Pancreas (tissue), 10 donors: ENCODE results near the gene SEC22A. TPM values are rescaled to one million over a fixed set of nuclear protein-coding genes. Genes with fewer than 3 reads are reported as not detected.
"Not testable (repeated sequence)": the region's sequence is repeated elsewhere in the genome, so short reads cannot be mapped to it uniquely, and the experiment has no call there.

Experiments used
- ATAC-seq, 4 donors: fragments of 200-7000 bp; cut with Tn5 transposase; one replicate each; pipeline versions ENCODE4 v1.8.0 to v1.9.1; 2020; ENCODE audit warnings: mild to moderate bottlenecking in 4 of 4, moderate library complexity in 4 of 4
- DNase-seq, 6 donors: peaks; one replicate each; pipeline ENCODE4 v3.0.0-alpha.2; 2020
- FAIRE-seq: peaks from 2 replicates; lab custom pipeline; 2012; peaks lifted over from hg19 to GRCh38; lab: Jason Lieb, UNC
- H3K27ac ChIP-seq, 4 donors: fragments of 200-600 bp; sonication (generic); 1 replicate in 3 of 4; 2 replicates in 1 of 4; pipeline versions ENCODE4 v1.5.0 to v1.8.0; 2020
- H3K27me3 ChIP-seq, 4 donors: fragments of 200-600 bp; one replicate each; pipeline ENCODE4 v1.8.0; 2021
- H3K36me3 ChIP-seq, 3 donors: fragments of 200-600 bp; sonication (generic) in 1 of 3; one replicate each; pipeline versions ENCODE4 v1.5.0 to v1.8.0; 2020 to 2021
- H3K4me1 ChIP-seq, 3 donors: fragments of 200-600 bp; one replicate each; pipeline ENCODE4 v1.8.0; 2021
- H3K4me3 ChIP-seq, 4 donors: fragments of 200-600 bp; sonication (generic) in 2 of 4; one replicate each; pipeline versions ENCODE4 v1.5.0 to v1.8.0; 2020 to 2021
- H3K9me3 ChIP-seq, 4 donors: fragments of 200-600 bp; one replicate each; pipeline ENCODE4 v1.8.0; 2021
- CTCF ChIP-seq, 4 donors: fragments of 200-600 bp; sonication (generic) in 3 of 4; IDR thresholded peaks; one replicate each; pipeline versions ENCODE4 v1.5.0 to v1.8.0; 2021; ENCODE audit warnings: antibody characterized with exemption in 4 of 4
- WGBS, 2 donors: extraction: QIAGEN DNeasy Blood & Tissue Kit; methylation state at CpG; one replicate each; pipeline ENCODE4 v1.1.7; 2013; 5-methylcytosine and 5-hydroxymethylcytosine counted together
- intact Hi-C, 3 donors: fragments of 100-400 bp; cut with DNase I; formaldehyde crosslinking; loops; one replicate each; pipeline versions ENCODE4 v1.11.1 to v1.14.2; 2022
- polyA plus RNA-seq, 2 donors: library from polyadenylated mRNA; stranded (reverse); fragments of 200-250 nt; gene quantifications; one replicate each; pipeline ENCODE4 v1.2.3, GENCODE V29; 2013
- total RNA-seq, 6 donors: library from RNA; stranded (reverse); fragmentation: NEBNext Ultra II Directional in 4 of 6; extraction: Animal tissue kit (Norgen Biotek cat#: 25700) in 4 of 6; gene quantifications; one replicate each; pipeline versions ENCODE4 v1.2.1 to v1.2.4, GENCODE V29; 2021 to 2023
- donor health status: healthy with polysubstance abuse.
- donor health status: DM: no; HTN: no; CAD: no; lungs with moderate emphysema.
- donor health status: DM: no; HTN: no; CAD: no.
- donor health status: control.
- donor health status: control.
- donor health status: Bipolar disorder and iron deficiency.
- donor health status: DM: yes; HTN: yes; CAD: no.
- donor health status: DM: no; HTN: no; CAD: no.
- donor health status: DM: no; HTN: no; CAD: no.
- donor health status: DM: yes; HTN: yes; CAD: no.

The SEC22A gene
- total and polyA plus RNA-seq, 8 donors = 3.3 to 12.5 (median 7.2) TPM

- H3K27ac ChIP-seq = peak overlapping the region; percentile 70 to 84 (median 82)
- 0 to 1% methylated on average over 7 of the region's 7 CpGs for WGBS, 2 donors
- intact Hi-C loops = no loop called here
- peak in 1 of 6 donors; percentile 13 for DNase-seq
- no peaks in the 10 kb centered on the region for H3K9me3 ChIP-seq
- peaks cover 0 to 7% (median 0%) of the 10 kb centered on the region in 3 donors for H3K4me1 ChIP-seq
- ATAC-seq = peak in 3 of 4 donors; percentile 1 to 4 (median 3)
- H3K27me3 ChIP-seq = no peaks in the 10 kb centered on the region
- peak overlapping the region; percentile 91 to 96 (median 92) for H3K4me3 ChIP-seq
- FAIRE-seq = no peak
- TF ChIP-seq CTCF (IDR thresholded peaks at IDR 0.05) = no peak
- H3K36me3 ChIP-seq = no peaks in the 10 kb centered on the region
These were observed 708 bp downstream of the SEC22A start for GRCh38 chr3:123202451-123202850.

- no peak for ATAC-seq
- Histone ChIP-seq H3K4me1 (peaks cover 0 to 5% (median 0%) of the 10 kb centered on the region in 3 donors), H3K9me3 (no peaks in the 10 kb centered on the region), H3K4me3 (no peak overlapping the region), H3K36me3 (no peaks in the 10 kb centered on the region), H3K27ac (no peak overlapping the region), H3K27me3 (no peaks in the 10 kb centered on the region)
- intact Hi-C loops = no loop called here
- 77 to 88% methylated on average over 1 of the region's 1 CpG for WGBS, 2 donors
- no peak for FAIRE-seq
- no peak for TF ChIP-seq CTCF (IDR thresholded peaks at IDR 0.05)
- no peak for DNase-seq
These were observed 17.2 kb downstream of the SEC22A start for GRCh38 chr3:123218990-123219389.

GRCh38 chr3:123221369-123221768 is 19.6 kb downstream of the SEC22A start:
- FAIRE-seq, H3K4me1 ChIP-seq, H3K27me3 ChIP-seq, intact Hi-C loops, H3K9me3 ChIP-seq, H3K4me3 ChIP-seq, ATAC-seq, H3K27ac ChIP-seq, H3K36me3 ChIP-seq, DNase-seq: not testable (repeated sequence)
- 100% methylated on average over 1 to 4 of the region's 4 CpGs for WGBS, 2 donors

GRCh38 chr3:123225016-123225415 is 23.3 kb downstream of the SEC22A start:
- intact Hi-C loops = no loop called here
- ATAC-seq (no peak), FAIRE-seq (no peak), DNase-seq (no peak)
- Histone ChIP-seq H3K4me1 (peaks cover 0 to 5% (median 0%) of the 10 kb centered on the region in 3 donors), H3K36me3 (no peaks in the 10 kb centered on the region), H3K9me3 (no peaks in the 10 kb centered on the region), H3K27me3 (no peaks in the 10 kb centered on the region), H3K27ac (no peak overlapping the region), H3K4me3 (no peak overlapping the region)
- WGBS, 2 donors = 59% methylated on average over 3 of the region's 3 CpGs
- TF ChIP-seq CTCF (IDR thresholded peaks at IDR 0.05) = no peak

GRCh38 chr3:123226549-123226948 is 24.8 kb downstream of the SEC22A start:
- DNase-seq = no peak
- Histone ChIP-seq H3K9me3 (no peaks in the 10 kb centered on the region), H3K4me3 (no peak overlapping the region), H3K36me3 (no peaks in the 10 kb centered on the region), H3K27me3 (no peaks in the 10 kb centered on the region), H3K4me1 (peaks cover 0 to 5% (median 0%) of the 10 kb centered on the region in 3 donors), H3K27ac (no peak overlapping the region)
- no peak for FAIRE-seq
- no peak for ATAC-seq
- intact Hi-C loops = no loop called here
- TF ChIP-seq CTCF (IDR thresholded peaks at IDR 0.05) = no peak
